Measurements from ENCODE around the gene DBNDD2.

The DBNDD2 gene

DNA sequence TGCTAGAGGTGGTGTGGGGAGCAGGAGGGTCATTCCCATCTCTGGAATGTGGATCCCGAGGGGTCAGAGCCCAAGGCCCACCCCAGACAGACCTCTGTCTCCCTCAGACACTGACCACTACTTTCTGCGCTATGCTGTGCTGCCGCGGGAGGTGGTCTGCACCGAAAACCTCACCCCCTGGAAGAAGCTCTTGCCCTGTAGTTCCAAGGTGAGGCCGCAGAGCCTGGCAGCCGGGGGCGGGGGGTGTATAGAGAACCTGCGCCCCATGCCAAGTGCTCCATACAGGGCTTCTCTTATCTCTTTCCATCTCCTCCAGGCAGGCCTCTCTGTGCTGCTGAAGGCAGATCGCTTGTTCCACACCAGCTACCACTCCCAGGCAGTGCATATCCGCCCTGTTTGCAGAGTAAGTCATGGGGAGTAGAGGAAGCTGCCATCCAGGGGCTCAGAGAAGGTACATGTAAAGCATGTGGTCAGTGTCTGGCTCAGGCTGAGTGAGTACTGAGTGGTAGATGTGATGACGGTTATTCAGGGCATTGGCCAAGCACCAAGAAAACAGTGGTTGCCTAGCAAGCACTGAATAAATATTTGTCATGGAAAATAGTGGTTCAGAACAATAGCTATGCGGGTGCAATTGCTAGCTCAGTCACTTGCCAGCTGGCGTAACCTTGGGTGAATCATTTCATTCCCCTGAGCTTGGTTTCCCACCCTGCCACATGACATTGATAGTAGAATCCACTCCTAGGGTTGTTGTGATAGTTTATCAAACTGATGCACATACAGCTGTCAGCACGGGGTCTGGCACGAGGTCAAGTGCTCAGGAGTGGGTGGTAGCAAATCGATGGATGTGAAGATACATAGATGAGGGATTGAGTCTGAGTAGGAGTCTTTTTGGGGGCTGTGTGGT is 11.4 kb downstream of the DBNDD2 start:
- peak in 1 of 2 donors; percentile 29 for DNase-seq

DNA sequence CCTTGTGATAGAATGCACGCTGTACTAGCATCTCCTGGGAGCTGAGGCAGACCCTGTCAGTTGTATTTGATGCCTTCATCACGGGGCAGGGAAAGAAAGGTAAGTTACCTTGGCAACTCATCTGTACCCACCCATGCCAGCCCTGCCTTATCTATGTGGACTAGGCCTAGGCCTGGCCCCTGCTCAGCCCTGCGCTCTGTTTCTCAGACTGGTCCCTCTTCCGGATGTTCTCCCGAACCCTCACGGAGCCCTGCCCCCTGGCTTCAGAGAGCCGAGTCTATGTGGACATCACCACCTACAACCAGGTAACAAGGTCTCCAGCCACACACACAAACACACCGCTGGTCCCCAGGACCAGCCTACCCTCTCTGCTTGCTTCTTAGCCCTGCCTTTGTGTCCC is 12.0 kb downstream of the DBNDD2 start:
- DNase-seq: no peak

DNA sequence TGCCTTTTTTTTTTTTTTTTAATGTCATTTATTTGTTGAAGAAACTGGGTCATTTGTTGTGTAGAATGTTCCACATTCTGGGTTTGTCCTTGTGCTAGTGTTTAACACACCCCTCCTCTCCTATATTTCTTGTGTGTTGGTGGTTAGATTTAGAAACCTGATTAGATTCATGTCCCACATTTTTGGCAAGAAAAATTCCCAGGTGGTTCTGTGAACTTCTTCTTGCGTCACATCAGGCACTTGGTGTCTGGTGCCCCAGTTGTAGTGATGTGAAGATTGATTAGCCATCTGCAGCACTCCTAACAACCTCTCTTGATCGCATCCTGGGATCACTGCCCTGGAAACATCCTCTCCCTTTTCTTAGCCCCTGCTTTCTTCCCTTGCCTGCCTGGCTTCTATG is 15.6 kb downstream of the DBNDD2 start:
- DNase-seq: no peak

DNA sequence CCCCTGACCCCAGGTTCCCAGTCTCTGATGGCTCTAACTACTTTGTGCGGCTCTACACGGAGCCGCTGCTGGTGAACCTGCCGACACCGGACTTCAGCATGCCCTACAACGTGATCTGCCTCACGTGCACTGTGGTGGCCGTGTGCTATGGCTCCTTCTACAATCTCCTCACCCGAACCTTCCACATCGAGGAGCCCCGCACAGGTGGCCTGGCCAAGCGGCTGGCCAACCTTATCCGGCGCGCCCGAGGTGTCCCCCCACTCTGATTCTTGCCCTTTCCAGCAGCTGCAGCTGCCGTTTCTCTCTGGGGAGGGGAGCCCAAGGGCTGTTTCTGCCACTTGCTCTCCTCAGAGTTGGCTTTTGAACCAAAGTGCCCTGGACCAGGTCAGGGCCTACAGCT is 17.5 kb downstream of the DBNDD2 start:
- DNase-seq: no peak

DNA sequence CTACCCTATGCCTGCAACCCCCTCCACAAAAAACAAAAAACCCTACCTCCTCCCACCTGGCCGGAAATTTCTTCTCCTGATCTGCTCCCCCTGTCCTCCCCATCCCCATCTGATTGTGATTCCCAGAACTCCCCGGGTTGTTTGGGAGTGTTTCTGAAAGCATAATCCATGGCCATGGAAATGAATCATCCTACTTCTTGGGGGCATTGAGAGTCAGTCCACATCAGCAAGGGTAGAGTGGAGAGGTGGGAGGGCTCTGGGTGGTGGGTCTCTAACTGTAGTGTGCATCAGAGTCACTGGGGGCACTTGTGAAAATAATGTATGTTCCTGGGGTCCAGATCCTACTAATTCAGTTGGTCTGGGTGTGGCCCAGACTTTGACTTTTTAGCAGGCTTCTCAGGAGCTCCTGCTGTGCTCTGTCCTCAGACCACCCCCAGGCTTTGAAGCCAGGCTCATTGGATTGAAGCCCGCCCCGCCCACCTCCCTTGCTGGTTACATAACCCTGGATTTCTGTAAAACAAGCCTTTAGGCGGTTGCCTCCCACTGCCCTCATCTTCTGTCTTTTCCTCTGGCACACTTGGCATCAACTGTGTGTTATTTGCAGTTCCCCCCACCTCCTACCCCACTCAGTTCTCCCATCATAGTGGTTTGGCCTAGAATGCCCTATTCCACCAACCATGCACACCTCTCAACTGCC is 18.4 kb downstream of the DBNDD2 start:
- no peak for DNase-seq

DNA sequence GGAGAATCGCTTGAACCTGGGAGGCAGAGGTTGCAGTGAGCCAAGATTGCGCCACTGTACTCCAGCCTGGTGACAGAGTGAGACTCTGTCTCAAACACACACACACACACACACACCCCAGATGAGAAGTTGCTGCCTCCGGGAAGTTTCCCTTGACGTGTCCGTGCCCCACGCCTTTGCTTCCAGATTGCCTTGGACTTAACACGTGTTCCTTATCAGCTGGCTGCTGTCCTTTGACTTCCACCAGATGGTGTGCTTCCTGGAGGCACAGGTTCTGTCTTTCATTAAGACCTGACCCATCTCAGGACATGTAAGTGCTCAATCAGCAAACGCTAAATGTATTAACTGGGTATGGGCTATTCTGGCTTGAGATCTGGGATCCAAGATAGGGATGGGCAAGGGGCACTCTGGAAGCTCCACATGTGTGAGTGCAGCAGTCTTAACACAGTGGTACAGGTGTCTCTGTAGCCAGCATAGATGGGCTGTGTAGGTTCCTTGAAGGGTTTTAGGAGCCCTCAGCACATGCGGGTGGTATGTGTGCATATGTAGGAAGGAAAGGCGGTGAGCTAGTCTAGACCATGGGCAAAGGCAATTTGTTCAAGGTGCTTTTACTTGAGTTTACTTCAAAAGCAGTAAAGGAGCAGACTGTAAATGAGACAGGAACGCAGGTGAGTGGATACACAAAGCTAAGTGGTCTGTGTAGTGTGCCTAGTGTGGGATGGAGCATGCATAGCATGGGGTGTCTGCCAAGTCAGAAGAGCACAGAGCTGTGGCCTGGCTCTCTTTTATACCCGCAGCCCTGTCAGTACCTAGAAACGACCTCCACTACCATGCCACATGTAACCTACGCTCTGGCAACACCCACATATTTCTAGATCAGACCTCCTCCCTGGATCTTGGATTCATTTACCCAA is 19.4 kb downstream of the DBNDD2 start:
- DNase-seq: no peak

DNA sequence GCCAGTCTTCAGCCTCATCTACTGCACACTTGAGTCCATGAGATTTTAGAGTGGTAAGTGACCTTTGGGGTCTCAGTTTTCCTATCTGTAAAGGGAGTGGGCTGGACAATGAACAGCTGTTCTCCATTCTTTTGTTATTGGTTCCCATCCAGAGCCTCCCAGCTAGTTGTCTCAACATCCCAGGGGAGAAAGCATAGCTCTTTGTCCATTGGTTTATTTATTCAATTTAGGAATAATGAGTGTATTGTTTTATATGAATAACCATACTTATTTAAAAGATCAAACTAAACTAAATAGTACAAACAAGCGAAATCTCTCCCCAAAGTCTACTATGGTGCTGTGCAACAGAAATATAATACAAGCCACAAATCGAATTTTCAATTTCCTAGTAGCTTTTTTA is 21.5 kb downstream of the DBNDD2 start:
- DNase-seq: no peak

DNA sequence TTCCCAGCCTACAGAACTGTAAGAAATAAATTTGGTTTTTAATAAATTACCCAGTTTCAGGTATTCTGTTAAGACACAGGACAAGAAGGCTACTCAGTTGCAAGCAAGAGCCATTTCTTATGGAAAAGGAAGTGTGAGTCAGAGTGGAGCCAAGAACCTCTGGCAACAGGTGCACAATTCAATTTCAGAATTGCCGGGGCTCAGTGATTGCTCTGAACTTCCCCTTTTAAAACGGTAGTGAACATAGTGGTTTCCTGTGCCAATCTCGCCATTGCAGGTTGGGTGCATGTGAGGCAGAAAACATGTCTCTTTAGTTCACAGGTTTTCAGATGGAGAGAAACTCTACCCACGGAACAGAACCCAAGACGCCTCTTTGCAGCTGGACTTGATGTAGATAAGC is 24.2 kb downstream of the DBNDD2 start:
- peak; percentile 22 to 41 for DNase-seq

DNA sequence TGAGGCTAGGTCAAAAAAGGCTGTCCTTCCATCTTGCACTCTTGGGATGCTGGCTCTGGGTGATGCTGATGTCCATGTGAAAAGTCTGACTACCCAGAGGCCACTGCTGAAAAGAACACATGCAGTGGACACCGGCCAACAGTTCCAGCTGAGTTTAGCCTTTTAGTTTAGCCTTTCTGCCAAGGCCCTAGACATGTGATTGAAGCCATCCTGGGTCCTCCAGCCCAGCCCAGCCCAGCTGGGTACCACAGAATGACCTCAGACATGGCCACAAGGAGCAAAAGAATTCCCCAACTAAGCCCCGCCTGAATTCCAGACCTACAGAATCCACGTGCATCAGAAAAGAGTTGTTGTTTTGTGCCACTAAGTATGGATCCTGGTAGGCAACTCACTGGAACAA is 25.2 kb downstream of the DBNDD2 start:
- no peak for DNase-seq

DNA sequence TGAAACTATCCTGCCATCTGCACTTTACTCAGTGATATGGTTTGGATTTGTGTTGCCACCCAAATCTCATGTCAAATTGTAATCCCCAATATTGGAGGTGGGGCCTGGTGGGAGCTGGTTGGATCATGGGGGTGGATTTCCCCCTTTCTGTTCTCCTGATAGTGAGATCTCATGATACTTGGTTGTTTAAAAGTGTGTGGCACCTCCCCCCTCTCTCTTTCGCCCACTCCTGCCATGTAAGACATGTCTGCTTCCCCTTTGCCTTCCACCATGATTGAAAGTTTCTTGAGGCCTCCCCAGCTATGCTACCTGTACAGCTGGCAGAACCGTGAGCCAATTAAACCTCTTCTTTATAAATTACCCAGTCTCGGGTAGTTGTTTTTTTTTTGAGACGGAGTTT is 25.9 kb downstream of the DBNDD2 start:
- no peak for DNase-seq

DNA sequence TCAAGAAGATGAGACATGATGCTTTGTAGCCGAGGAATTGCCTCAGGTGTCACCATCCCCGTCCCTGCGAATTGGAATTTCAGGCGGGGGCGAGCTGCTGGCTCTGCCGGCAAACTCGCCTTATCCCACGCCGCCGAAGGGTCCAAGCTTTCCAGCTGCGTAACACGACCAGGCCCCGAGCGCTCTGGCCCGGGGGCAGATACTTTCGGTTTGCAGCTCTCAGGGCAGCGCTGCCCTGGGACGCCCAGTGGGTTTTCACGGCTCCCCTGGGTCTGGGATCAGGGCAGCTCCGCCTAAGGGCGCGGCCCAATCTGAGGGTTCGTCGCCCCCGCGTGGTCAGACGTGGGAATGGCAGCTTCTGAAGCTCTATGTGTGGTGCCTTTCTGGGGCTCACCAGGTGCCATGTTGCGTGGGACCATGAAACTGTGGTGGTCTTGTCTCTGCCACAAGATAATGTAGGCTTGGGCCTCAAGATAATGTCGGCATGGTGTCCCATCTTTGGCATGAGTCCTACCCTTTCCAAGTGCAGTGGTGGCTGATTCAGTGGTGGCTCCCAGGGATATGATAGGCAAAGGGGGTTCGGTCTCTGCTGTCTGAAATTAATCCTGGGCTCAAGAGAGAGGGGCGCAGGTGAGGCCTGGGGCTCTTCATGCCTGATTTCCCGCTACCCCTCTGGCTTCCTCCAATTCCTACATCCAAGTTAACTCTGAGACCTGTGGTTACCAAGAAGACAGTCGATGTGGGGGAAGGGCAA is 28.8 kb downstream of the DBNDD2 start:
- peak; percentile 86 to 90 for DNase-seq

DNA sequence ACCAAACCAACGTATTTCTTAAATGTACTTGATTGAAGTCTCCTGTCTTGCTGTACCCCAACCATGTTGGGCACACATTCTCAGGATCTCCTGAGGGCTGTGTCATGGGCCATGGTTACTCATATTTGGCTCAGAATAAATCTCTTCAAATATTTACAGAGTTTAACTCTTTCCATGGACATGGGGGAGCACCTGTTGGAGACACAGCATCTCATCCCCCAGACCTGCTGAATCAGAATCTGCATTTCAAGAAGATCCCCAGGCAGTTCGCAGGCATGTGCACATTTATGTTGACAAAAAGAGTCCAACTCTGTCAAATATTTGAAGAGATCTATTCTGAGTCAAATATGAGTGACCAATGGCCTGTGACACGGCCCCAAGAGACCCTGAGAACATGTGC is 32.3 kb downstream of the DBNDD2 start:
- DNase-seq: no peak

DNA sequence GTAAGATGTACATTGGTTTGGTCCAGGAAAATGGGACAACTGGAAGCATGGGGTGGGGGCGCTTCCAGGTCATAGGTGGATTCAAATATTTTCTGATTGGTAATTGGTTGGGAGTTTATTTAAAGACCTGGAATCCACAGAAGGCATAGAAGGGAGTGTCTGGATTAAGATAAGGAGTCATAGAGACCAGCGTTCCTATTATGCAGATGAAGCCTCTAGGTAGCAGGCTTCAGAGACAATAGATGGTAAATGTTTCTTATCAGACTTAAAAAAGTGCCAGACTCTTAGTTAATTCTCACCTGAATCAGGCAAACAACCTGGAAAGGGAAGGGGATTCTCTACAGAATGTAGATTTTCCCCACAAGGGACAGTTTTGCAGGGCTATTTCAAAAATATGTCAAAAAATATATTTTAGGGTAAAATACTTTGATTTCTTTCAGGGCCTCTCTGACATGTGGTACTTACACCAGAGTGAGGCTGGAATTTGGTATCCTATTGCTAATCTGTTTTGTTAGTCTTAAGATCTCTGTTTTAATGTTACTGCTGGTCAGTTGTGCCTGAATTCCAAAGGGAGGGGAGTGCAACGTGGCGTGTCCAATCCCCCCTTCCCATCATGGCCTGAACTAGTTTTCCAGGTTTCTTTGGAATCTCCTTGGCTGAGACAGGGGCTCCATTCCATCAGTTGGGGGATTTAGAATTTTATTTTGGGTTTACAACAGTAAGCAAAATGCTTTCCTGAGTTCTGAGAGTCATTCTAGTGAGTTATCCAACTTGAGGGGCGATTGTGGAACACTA is 33.0 kb downstream of the DBNDD2 start:
- no peak for DNase-seq

DNA sequence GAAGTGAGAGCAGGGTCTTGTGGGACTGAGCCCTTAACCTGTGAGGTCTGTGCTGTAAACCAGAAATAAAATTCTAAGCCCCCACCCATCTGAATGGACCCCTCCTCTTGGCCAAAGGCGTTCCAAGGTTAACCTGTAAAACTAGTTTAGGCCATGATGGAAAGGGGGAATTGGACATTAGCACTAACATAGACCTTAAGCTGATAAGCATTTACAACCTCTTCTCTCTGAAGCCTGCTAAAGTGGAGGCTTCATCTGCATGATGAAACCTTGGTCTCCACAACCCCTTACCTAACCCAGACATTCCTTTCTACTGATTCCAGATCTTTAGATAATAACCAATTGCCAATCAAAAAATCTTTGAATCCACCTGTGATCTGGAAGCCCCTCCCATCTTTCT is 33.7 kb downstream of the DBNDD2 start:
- DNase-seq: no peak

DNA sequence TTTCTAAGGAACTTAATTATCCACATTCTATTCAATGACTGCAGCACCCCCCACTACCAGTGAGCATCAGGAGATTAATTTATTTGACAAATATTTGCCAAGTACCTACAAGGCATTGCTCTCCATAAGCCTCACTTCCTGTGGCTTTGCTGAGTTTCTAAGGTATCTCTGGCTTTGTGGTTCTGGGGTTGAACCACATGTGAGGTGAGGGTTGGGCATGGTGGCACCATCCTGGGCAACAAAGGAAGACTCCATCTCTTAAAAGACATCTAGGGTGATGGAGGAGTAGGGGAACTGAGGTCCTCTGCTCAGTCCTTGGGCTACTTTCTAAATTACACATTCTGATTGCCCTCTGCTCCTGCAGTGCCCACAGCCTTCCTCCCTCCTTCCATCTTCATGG is 36.0 kb downstream of the DBNDD2 start:
- peak in 1 of 2 donors; percentile 46 for DNase-seq

DNA sequence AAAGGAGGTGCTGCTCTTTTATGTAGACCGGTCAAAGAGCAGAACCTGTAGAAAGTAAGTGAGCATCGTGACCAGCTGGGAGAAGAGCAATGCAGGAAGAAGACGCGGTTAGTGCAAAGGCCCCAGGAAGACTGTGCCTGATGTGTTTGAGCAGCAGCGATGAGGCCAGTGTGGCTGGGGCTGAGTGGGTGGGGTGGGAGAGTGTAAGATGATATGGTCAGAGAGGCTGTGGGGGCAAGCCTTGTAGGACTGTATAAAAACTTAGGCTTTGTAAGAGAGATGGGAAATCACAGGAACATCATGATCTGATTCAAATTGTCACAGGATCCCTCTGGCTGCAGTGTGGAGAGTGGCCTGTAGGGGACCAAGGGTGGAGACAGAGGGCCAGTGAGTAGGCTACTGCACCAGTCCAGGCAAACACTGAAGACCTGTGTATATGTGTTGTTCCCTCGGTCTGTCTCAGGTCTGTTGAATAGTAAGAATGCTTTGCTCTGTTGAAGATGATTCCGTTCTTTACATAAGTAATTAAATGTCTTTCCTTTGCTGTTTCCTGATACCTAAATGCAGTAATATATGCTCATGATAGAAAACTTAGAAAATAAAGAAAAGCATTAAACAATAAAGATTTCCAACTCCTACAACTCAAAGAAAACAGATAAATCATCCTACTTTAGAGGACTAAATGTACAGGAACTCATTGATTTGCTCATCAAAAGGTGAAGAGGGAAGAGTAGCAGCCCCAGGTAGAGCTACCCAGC is 37.9 kb downstream of the DBNDD2 start:
- peak; percentile 16 to 46 for DNase-seq

DNA sequence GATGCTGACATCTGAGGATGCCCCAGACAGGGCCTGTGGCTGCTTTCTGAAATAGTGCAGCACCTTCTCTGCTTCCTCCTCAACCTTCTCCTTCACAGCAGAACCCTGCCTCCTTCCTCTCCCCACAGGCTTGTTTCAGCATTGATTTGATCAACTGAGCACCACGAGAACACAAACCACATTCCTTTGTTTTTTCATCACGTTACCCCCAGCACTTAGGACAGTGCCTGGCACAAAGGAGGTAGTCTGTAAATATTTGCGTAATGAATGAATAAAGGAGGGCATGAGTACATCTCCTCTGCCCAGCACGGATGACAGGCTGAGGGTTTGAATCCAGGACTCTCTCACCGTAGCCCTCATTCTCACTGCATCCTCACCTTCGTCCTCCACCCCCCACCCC is 40.2 kb downstream of the DBNDD2 start:
- no peak for DNase-seq

DNA sequence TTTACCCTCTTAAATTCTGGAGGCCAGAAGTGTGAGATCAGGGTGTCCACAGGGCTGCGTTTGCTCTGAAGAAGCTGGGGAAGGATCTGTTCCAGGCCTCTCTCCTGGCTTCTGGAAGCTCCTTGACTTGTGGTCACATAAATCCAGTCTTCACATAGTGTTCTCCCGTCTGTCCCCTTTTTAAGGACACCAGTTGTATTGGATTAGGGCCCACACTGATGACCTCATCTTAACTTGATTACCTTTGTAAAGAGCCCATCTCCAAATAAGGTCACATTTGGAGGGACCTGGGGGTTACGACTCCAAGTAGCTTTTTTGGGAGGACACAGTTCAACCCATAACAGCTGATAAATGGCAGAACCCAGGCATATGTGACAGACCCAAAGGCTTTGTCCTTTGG is 41.4 kb downstream of the DBNDD2 start:
- no peak for DNase-seq

DNA sequence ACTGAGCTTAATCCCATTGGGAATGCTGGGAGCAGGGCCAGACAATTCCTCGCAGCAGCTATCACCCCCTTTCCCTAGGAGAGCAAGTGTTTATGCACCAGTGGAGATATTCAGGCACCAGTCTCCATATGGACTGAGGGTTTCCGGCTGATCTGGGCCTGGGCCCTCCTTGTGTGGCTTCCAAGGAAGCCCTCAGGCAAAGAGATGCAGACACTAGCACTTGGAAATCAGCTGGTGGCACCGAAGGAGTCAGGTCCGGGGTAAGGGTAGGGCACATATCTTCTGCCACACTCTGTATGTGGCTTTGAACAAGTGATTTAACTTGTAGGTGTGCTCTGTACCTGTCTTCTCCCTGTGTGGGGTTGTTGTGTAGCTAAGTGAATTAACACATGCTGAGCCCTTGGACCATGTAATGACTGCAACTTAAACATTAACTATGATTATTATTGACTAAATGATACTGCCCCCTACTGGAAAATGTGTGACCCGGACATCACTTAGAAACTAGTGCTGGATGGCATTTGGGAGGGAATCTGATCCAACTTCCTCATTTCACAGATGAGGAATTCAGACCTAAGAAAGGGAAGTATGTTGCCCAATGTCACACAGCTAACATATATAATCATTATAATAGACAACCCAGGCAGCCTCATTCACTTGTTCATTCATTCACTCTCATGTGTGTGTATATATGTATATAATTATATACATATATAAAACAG is 42.2 kb downstream of the DBNDD2 start:
- peak; percentile 20 to 58 for DNase-seq

DNA sequence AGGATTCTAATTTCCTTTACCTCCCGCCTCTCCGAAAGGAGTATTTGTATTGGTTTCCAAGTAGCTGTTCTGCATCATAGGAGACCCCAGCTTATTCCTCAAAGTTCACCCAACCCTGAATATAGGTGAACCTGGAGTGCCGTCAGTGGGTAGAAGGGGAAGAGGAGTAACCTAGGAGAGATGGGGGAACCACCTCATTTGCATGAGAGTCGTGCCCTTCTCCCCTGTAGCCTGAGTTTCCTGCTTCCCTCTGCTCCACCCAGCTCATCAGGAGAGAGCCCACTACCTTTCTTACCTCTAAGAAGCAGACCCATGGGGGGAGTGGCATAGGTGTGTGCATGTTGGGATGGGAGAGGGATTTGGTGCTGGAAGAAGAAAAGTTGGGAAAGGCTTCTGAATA is 44.1 kb downstream of the DBNDD2 start:
- DNase-seq: no peak
